IMR-90 (cell line): ENCODE data around the gene PTPRG. TPM values are rescaled to one million over a fixed set of nuclear protein-coding genes. Genes with fewer than 3 reads are reported as not detected.

Experiments
- ATAC-seq: fragments of 200-7000 bp; cut with Tn5 transposase; 2 replicates; pipeline ENCODE4 v1.9.1; 2020; ENCODE audit warnings: low read depth, mild to moderate bottlenecking, moderate library complexity
- BruUV-seq: library from RNA; stranded (reverse); fragments of 400-500 nt; replicated peaks from 2 replicates; lab custom pipeline; 2021; lab: Mats Ljungman, UMichigan
- CTCF ChIA-PET: fragments of 300-600 bp; formaldehyde crosslinking; extraction: SDS; loops from one replicate; lab custom pipeline; 2021; ENCODE audit warnings: antibody characterized with exemption; lab: Yijun Ruan, JAX
- POLR2A ChIA-PET: fragments of 300-600 bp; sonication (Branson Sonifier 250); formaldehyde crosslinking; loops from one replicate; lab custom pipeline; 2022; ENCODE audit warnings: antibody characterized with exemption; ENCODE audit not compliant: unreplicated experiment; lab: Charles Lee
- DNase-seq: peaks from one replicate; pipeline ENCODE4 v3.0.0; 2013
- H2AFZ ChIP-seq: replicated peaks from 2 replicates; pipeline ENCODE3; 2013; ENCODE audit warnings: low read length, mild to moderate bottlenecking; ENCODE audit not compliant: poor library complexity
- H2AK5ac ChIP-seq: 2 replicates; pipeline ENCODE4 v1.6.1; 2013; ENCODE audit warnings: low read depth, low read length, inconsistent platforms
- H2AK9ac ChIP-seq: replicated peaks from 2 replicates; pipeline ENCODE3; 2013; ENCODE audit warnings: mild to moderate bottlenecking, low read depth, low read length, moderate library complexity; ENCODE audit not compliant: poor library complexity
- H2BK120ac ChIP-seq: 2 replicates; pipeline ENCODE4 v1.6.1; 2013; ENCODE audit warnings: low read depth, low read length, inconsistent platforms
- H2BK15ac ChIP-seq: 3 replicates; pipeline ENCODE4 v1.6.1; 2013; ENCODE audit warnings: low read depth, low read length, inconsistent platforms
- H2BK20ac ChIP-seq: 2 replicates; pipeline ENCODE4 v1.6.1; 2013; ENCODE audit warnings: low read depth, mild to moderate bottlenecking, inconsistent platforms, low read length, moderate library complexity
- H2BK5ac ChIP-seq: 2 replicates; pipeline ENCODE4 v1.6.1; 2013; ENCODE audit warnings: mild to moderate bottlenecking, low read depth, low read length, inconsistent platforms; ENCODE audit not compliant: poor library complexity, severe bottlenecking
- H3K14ac ChIP-seq: replicated peaks from 2 replicates; pipeline ENCODE4 v1.6.1; 2013; ENCODE audit warnings: low read depth, low read length, inconsistent platforms
- H3K18ac ChIP-seq: 2 replicates; pipeline ENCODE4 v1.6.1; 2013; ENCODE audit warnings: low read depth, low read length, control low read depth
- H3K23ac ChIP-seq: 2 replicates; pipeline ENCODE4 v1.6.1; 2013; ENCODE audit warnings: low read depth, low read length, inconsistent platforms
- H3K27ac ChIP-seq: 2 replicates; pipeline ENCODE4 v1.5.1; 2013; ENCODE audit warnings: mild to moderate bottlenecking, control low read depth, low read length; ENCODE audit not compliant: insufficient read depth
- H3K27me3 ChIP-seq: 2 replicates; pipeline ENCODE4 v1.6.1; 2013; ENCODE audit warnings: low read length; ENCODE audit not compliant: control insufficient read depth, insufficient read depth
- H3K36me3 ChIP-seq: 2 replicates; pipeline ENCODE4 v1.6.1; 2013; ENCODE audit warnings: low read length, mixed read lengths; ENCODE audit not compliant: control insufficient read depth, insufficient read depth
- H3K4ac ChIP-seq: 2 replicates; pipeline ENCODE4 v1.6.1; 2013; ENCODE audit warnings: low read depth, low read length, inconsistent platforms
- H3K4me1 ChIP-seq: 2 replicates; pipeline ENCODE4 v1.6.1; 2013; ENCODE audit warnings: low read length, mixed read lengths; ENCODE audit not compliant: control insufficient read depth, insufficient read depth
- H3K4me2 ChIP-seq: 2 replicates; pipeline ENCODE4 v1.6.1; 2013; ENCODE audit warnings: low read depth, mild to moderate bottlenecking, control low read depth, low read length, moderate library complexity
- H3K4me3 ChIP-seq: 2 replicates; pipeline ENCODE4 v1.5.1; 2013; ENCODE audit warnings: low read depth, mild to moderate bottlenecking, control low read depth, low read length, moderate library complexity; ENCODE audit not compliant: insufficient read depth
- H3K56ac ChIP-seq: 2 replicates; pipeline ENCODE4 v1.6.1; 2013; ENCODE audit warnings: low read length, inconsistent platforms; ENCODE audit not compliant: insufficient read depth; ENCODE audit errors: extremely low read depth
- H3K79me1 ChIP-seq, 2 experiments: 2 replicates each; pipeline ENCODE4 v1.6.1; 2013; ENCODE audit warnings: low read length in 2 of 2, inconsistent platforms in 1 of 2, low read depth in 1 of 2
- H3K9ac ChIP-seq: 2 replicates; pipeline ENCODE4 v1.6.1; 2013; ENCODE audit warnings: low read depth, low read length, control low read depth
- H3K9me1 ChIP-seq: 2 replicates; pipeline ENCODE4 v1.6.1; 2013; ENCODE audit warnings: low read length, inconsistent platforms; ENCODE audit not compliant: insufficient read depth
- H3K9me3 ChIP-seq: 2 replicates; pipeline ENCODE4 v1.6.1; 2013; ENCODE audit warnings: low read length; ENCODE audit not compliant: control insufficient read depth, insufficient read depth
- H4K20me1 ChIP-seq: 2 replicates; pipeline ENCODE4 v1.6.1; 2013; ENCODE audit warnings: low read length, inconsistent platforms; ENCODE audit not compliant: insufficient read depth
- H4K5ac ChIP-seq: 2 replicates; pipeline ENCODE4 v1.6.1; 2013; ENCODE audit warnings: mild to moderate bottlenecking, low read depth, low read length, control low read depth
- H4K8ac ChIP-seq, 2 experiments: 2 replicates each; pipeline ENCODE4 v1.6.1; 2013; ENCODE audit warnings: low read depth in 2 of 2, low read length in 2 of 2, control low read depth in 1 of 2, inconsistent platforms in 1 of 2
- H4K91ac ChIP-seq: 2 replicates; pipeline ENCODE4 v1.6.1; 2013; ENCODE audit warnings: low read depth, low read length, inconsistent platforms; ENCODE audit not compliant: insufficient read depth
- BHLHE40 ChIP-seq: fragments of 150-350 bp; IDR thresholded peaks from 2 replicates; pipeline ENCODE4 v1.6.1; 2016; ENCODE audit warnings: mild to moderate bottlenecking, low read depth, low read length
- CHD1 ChIP-seq: IDR thresholded peaks from 2 replicates; pipeline ENCODE4 v1.6.1; 2012; ENCODE audit warnings: low read depth, low read length, improper control_type of control experiment
- FOS ChIP-seq: fragments of 150-350 bp; IDR thresholded peaks from 2 replicates; pipeline ENCODE4 v1.6.1; 2016; ENCODE audit warnings: low read depth, low read length
- MAFK ChIP-seq: IDR thresholded peaks from 2 replicates; pipeline ENCODE4 v1.6.1; 2012; ENCODE audit warnings: low read depth, low read length, improper control_type of control experiment
- MAZ ChIP-seq: IDR thresholded peaks from 2 replicates; pipeline ENCODE4 v1.6.1; 2012; ENCODE audit warnings: low read depth, mild to moderate bottlenecking, low read length, improper control_type of control experiment, moderate library complexity, borderline replicate concordance
- MXI1 ChIP-seq: IDR thresholded peaks from 2 replicates; pipeline ENCODE4 v1.6.1; 2012; ENCODE audit warnings: low read depth, mild to moderate bottlenecking, low read length, moderate library complexity, borderline replicate concordance
- POLR2A ChIP-seq: IDR thresholded peaks from 2 replicates; pipeline ENCODE4 v1.6.1; 2012; ENCODE audit warnings: mild to moderate bottlenecking, low read depth, low read length
- RAD21 ChIP-seq: IDR thresholded peaks from 2 replicates; pipeline ENCODE4 v1.6.1; 2012; ENCODE audit warnings: low read length, improper control_type of control experiment
- RCOR1 ChIP-seq: IDR thresholded peaks from 2 replicates; pipeline ENCODE4 v1.6.1; 2012; ENCODE audit warnings: mild to moderate bottlenecking, low read length, improper control_type of control experiment; ENCODE audit not compliant: insufficient replicate concordance
- RFX5 ChIP-seq: IDR thresholded peaks from 2 replicates; pipeline ENCODE4 v1.8.0; 2012; ENCODE audit warnings: low read depth, mild to moderate bottlenecking, low read length, moderate library complexity
- SMC3 ChIP-seq: fragments of 150-350 bp; IDR thresholded peaks from 2 replicates; pipeline ENCODE4 v1.6.1; 2016; ENCODE audit warnings: low read depth, mild to moderate bottlenecking, antibody characterized with exemption, low read length, moderate library complexity
- WGBS, 2 experiments: methylation state at CpG; one replicate each; pipeline versions ENCODE4 v1.1.5 to v1.1.7; 2013; ENCODE audit warnings: missing lambda C conversion rate in 2 of 2; ENCODE audit not compliant: insufficient read length in 1 of 2; ENCODE audit errors: extremely low coverage in 2 of 2; 5-methylcytosine and 5-hydroxymethylcytosine counted together
- dilution Hi-C: fragments of 300-500 bp; cut with HindIII; formaldehyde crosslinking; loops from one replicate; pipeline ENCODE4 v1.14.3; 2018; ENCODE audit warnings: low sequenced_read_pairs; ENCODE audit not compliant: unreplicated experiment
- in situ Hi-C: fragments of 300-500 bp; cut with MboI; formaldehyde crosslinking; loops from 3 replicates; pipeline ENCODE4 v1.14.3; 2019; ENCODE audit warnings: low sequenced_read_pairs, inconsistent platforms, mixed read lengths
- intact Hi-C: fragments of 100-400 bp; cut with micrococcal nuclease; formaldehyde crosslinking; loops from 2 replicates; pipeline ENCODE4 v1.10.0; 2022
- polyA plus RNA-seq, 3 experiments: library from polyadenylated mRNA; depleted of rRNA; stranded (reverse); fragments of >200 nt; gene quantifications; 2 replicates each; pipeline ENCODE4 v1.2.3, GENCODE V29; 2012; ENCODE audit warnings: low replicate concordance in 1 of 3
- total RNA-seq: library from RNA; depleted of rRNA; stranded (reverse); fragments of >200 nt; gene quantifications from 2 replicates; pipeline ENCODE4 v1.2.3, GENCODE V29; 2012
- TF ChIP-seq, protein P1 (sequence below): fragments of 150-350 bp; IDR thresholded peaks from 2 replicates; pipeline ENCODE4 v1.6.1; 2017; ENCODE audit warnings: mild to moderate bottlenecking, antibody characterized with exemption, low read length, low read depth
- TF ChIP-seq, protein P2 (sequence below): conservative IDR thresholded peaks from 2 replicates; pipeline ENCODE4 v1.5.1; 2012; ENCODE audit warnings: mild to moderate bottlenecking, low read depth, low read length, improper control_type of control experiment

Gene PTPRG
- total and polyA plus RNA-seq, 2 of the 4 experiments (the other 2 are of a cell fraction): 7.7 to 31.0 TPM

DNA sequence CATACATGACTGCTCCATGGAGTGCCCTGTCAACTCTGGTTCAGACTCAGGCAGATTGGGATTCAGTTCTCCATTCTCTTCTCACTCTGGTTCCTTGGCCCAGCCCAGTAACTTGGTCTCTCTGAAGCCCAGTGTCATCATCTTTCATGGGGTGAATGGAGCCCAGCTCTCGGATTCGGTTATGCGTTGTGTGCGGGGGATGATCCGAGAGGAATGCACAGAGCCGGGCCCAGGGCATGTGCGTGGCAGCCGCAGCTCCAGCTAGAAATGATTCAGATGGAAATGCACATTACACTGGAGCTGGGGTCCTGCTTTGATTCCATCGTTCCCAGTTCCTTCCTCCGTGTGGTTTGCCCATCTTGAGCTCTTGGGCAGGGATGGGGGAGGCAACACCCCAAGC lies 622.6 kb downstream of the PTPRG start:
- Histone ChIP-seq H3K4me1 (no peaks in the 10 kb centered on the region), H3K4me2 (no peak overlapping the region), H3K18ac (no peak overlapping the region), H3K9me3 (no peaks in the 10 kb centered on the region), H2BK5ac (no peak overlapping the region), H3K27ac (no peak overlapping the region), H2BK15ac (no peak overlapping the region), H3K14ac (no peak overlapping the region), H3K23ac (no peak overlapping the region), H3K9ac (no peak overlapping the region), H3K4ac (no peak overlapping the region), H2AK9ac (no peak overlapping the region), H3K56ac (no peak overlapping the region), H2BK120ac (no peak overlapping the region), H3K36me3 (peaks cover 3% of the 10 kb centered on the region; the same call in 1 of the 2 replicates), H4K91ac (no peak overlapping the region), H3K9me1 (peaks cover 6% of the 10 kb centered on the region), H2AFZ (no peak overlapping the region), H3K27me3 (no peaks in the 10 kb centered on the region), H2AK5ac (no peak overlapping the region), H3K4me3 (no peak overlapping the region), H2BK20ac (no peak overlapping the region), H4K8ac (no peak overlapping the region), H4K5ac (no peak overlapping the region), H3K79me1 (no peaks in the 10 kb centered on the region; a peak in 1 of 4 replicates), H4K20me1 (no peaks in the 10 kb centered on the region)
- 97% methylated on average over 6 of the region's 10 CpGs; no CpG with 5 or more reads in 1 of the 2 experiments for WGBS, 2 experiments
- BruUV-seq: no TSS peak
- TF ChIP-seq, protein P1, sequence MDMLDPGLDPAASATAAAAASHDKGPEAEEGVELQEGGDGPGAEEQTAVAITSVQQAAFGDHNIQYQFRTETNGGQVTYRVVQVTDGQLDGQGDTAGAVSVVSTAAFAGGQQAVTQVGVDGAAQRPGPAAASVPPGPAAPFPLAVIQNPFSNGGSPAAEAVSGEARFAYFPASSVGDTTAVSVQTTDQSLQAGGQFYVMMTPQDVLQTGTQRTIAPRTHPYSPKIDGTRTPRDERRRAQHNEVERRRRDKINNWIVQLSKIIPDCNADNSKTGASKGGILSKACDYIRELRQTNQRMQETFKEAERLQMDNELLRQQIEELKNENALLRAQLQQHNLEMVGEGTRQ: no peak
- TF ChIP-seq SMC3 (no peak), MAZ (no peak), FOS (no peak), POLR2A (no peak), MXI1 (no peak), CHD1 (no peak), RAD21 (no peak), RFX5 (no peak), RCOR1 (no peak), MAFK (no peak), BHLHE40 (no peak)
- TF ChIP-seq, protein P2, sequence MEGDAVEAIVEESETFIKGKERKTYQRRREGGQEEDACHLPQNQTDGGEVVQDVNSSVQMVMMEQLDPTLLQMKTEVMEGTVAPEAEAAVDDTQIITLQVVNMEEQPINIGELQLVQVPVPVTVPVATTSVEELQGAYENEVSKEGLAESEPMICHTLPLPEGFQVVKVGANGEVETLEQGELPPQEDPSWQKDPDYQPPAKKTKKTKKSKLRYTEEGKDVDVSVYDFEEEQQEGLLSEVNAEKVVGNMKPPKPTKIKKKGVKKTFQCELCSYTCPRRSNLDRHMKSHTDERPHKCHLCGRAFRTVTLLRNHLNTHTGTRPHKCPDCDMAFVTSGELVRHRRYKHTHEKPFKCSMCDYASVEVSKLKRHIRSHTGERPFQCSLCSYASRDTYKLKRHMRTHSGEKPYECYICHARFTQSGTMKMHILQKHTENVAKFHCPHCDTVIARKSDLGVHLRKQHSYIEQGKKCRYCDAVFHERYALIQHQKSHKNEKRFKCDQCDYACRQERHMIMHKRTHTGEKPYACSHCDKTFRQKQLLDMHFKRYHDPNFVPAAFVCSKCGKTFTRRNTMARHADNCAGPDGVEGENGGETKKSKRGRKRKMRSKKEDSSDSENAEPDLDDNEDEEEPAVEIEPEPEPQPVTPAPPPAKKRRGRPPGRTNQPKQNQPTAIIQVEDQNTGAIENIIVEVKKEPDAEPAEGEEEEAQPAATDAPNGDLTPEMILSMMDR: no peak
- ATAC-seq: no peak
- intact Hi-C loops: loop anchor here (10.0 kb wide), 1 partner anchor 549 kb away; no protein-coding TSS in a partner anchor
- in situ Hi-C loops: no loop called here
- POLR2A ChIA-PET: no interaction called here
- no peak for DNase-seq
- dilution Hi-C loops: no loop called here
- CTCF ChIA-PET: interaction anchor here (0.5 kb wide), 1 partner anchor 16 kb away, joined by 3 read pairs; no protein-coding TSS in a partner anchor
